Osteoblast (primary cell): Measurements from ENCODE around the gene RBM20. TPM values are rescaled to one million over a fixed set of nuclear protein-coding genes. Genes with fewer than 3 reads are reported as not detected.

Source experiments
- DNase-seq: peaks from one replicate; pipeline ENCODE4 v3.0.0; 2011; ENCODE audit warnings: low spot score, mixed read lengths; ENCODE audit not compliant: insufficient read length; ENCODE audit errors: missing footprints
- H2AFZ ChIP-seq: 2 replicates; pipeline ENCODE4 v1.6.0; 2011; ENCODE audit warnings: mild to moderate bottlenecking, low read length
- H3K27ac ChIP-seq: 2 replicates; pipeline ENCODE4 v1.5.1; 2011; ENCODE audit warnings: mild to moderate bottlenecking, low read depth, low read length, moderate library complexity
- H3K27me3 ChIP-seq: 2 replicates; pipeline ENCODE4 v1.6.0; 2012; ENCODE audit warnings: mild to moderate bottlenecking, control low read depth, inconsistent platforms, low read length, moderate library complexity; ENCODE audit not compliant: insufficient read depth
- H3K36me3 ChIP-seq: 2 replicates; pipeline ENCODE4 v1.5.1; 2011; ENCODE audit warnings: mild to moderate bottlenecking, low read length, control low read depth, moderate library complexity; ENCODE audit not compliant: insufficient read depth
- H3K4me1 ChIP-seq: 2 replicates; pipeline ENCODE4 v1.5.1; 2011; ENCODE audit warnings: mild to moderate bottlenecking, low read length, control low read depth, moderate library complexity; ENCODE audit not compliant: insufficient read depth
- H3K4me2 ChIP-seq: 2 replicates; pipeline ENCODE4 v1.6.0; 2011; ENCODE audit warnings: mild to moderate bottlenecking, low read length; ENCODE audit not compliant: insufficient read depth
- H3K4me3 ChIP-seq: fragments of 200-600 bp; sonication (generic); 3 replicates; pipeline ENCODE4 v1.5.1; 2012; ENCODE audit warnings: mild to moderate bottlenecking, low read length, inconsistent platforms; ENCODE audit not compliant: insufficient read depth
- H3K79me2 ChIP-seq: 2 replicates; pipeline ENCODE4 v1.6.0; 2012; ENCODE audit warnings: mild to moderate bottlenecking, low read length, control low read depth, inconsistent platforms; ENCODE audit not compliant: insufficient read depth
- H3K9me3 ChIP-seq: 2 replicates; pipeline ENCODE4 v1.5.1; 2011; ENCODE audit warnings: low read depth, low read length, control low read depth
- H4K20me1 ChIP-seq: 2 replicates; pipeline ENCODE4 v1.6.0; 2012; ENCODE audit warnings: mild to moderate bottlenecking, low read length, control low read depth; ENCODE audit not compliant: insufficient read depth
- CTCF ChIP-seq: IDR thresholded peaks from 2 replicates; pipeline ENCODE4 v1.5.1; 2011; ENCODE audit warnings: mild to moderate bottlenecking, low read depth, low read length, moderate library complexity; ENCODE audit errors: extremely low read depth
- total RNA-seq: library from RNA; depleted of rRNA; stranded (reverse); fragments of >200 nt; gene quantifications from 2 replicates; pipeline ENCODE4 v1.2.3, GENCODE V29; 2012

RBM20 gene
- total RNA-seq, 1 donor: not detected

- no peak overlapping the region for H3K4me2 ChIP-seq
- H3K79me2 ChIP-seq: no peaks in the 10 kb centered on the region
- TF ChIP-seq CTCF: no peak
- no peak for DNase-seq
- peaks cover 8% of the 10 kb centered on the region for H3K4me1 ChIP-seq
- no peak overlapping the region for H3K4me3 ChIP-seq
- H3K9me3 ChIP-seq: no peaks in the 10 kb centered on the region
- no peak overlapping the region for H2AFZ ChIP-seq
- H3K36me3 ChIP-seq: no peaks in the 10 kb centered on the region
- no peaks in the 10 kb centered on the region for H4K20me1 ChIP-seq
- H3K27me3 ChIP-seq: peaks cover 7% of the 10 kb centered on the region
- H3K27ac ChIP-seq: no peak overlapping the region
Measured at GRCh38 chr10:110848106-110848505, 204.0 kb downstream of the RBM20 start.

- Histone ChIP-seq H3K9me3 (no peaks in the 10 kb centered on the region), H3K27me3 (peaks cover 7% of the 10 kb centered on the region), H3K27ac (no peak overlapping the region), H3K79me2 (no peaks in the 10 kb centered on the region), H2AFZ (no peak overlapping the region), H3K4me3 (no peak overlapping the region), H3K4me2 (no peak overlapping the region), H3K36me3 (no peaks in the 10 kb centered on the region), H4K20me1 (no peaks in the 10 kb centered on the region), H3K4me1 (peaks cover 8% of the 10 kb centered on the region)
- no peak for DNase-seq
- no peak for TF ChIP-seq CTCF
Measured at GRCh38 chr10:110850099-110850498, 206.0 kb downstream of the RBM20 start.

GRCh38 chr10:110851020-110851612, 207.0 kb downstream of the RBM20 start:
- Histone ChIP-seq H3K27me3 (peaks cover 7% of the 10 kb centered on the region), H3K4me1 (peaks cover 8% of the 10 kb centered on the region), H3K4me2 (peak overlapping the region; percentile 35), H3K79me2 (no peaks in the 10 kb centered on the region), H3K27ac (no peak overlapping the region), H2AFZ (peak overlapping the region; percentile 80), H3K36me3 (no peaks in the 10 kb centered on the region), H3K4me3 (no peak overlapping the region), H4K20me1 (no peaks in the 10 kb centered on the region), H3K9me3 (no peaks in the 10 kb centered on the region)
- no peak for DNase-seq
- TF ChIP-seq CTCF: no peak

- Histone ChIP-seq H3K9me3 (no peaks in the 10 kb centered on the region), H3K79me2 (no peaks in the 10 kb centered on the region), H4K20me1 (no peaks in the 10 kb centered on the region), H2AFZ (no peak overlapping the region), H3K4me1 (peaks cover 9% of the 10 kb centered on the region), H3K4me2 (no peak overlapping the region), H3K36me3 (no peaks in the 10 kb centered on the region), H3K27ac (no peak overlapping the region), H3K4me3 (no peak overlapping the region), H3K27me3 (peaks cover 3% of the 10 kb centered on the region)
- TF ChIP-seq CTCF: no peak
- DNase-seq: no peak
Measured at GRCh38 chr10:110852255-110852896, 208.2 kb downstream of the RBM20 start.
